Measurements from ENCODE around the gene ZNF524. TPM values are rescaled to one million over a fixed set of nuclear protein-coding genes. Genes with fewer than 3 reads are reported as not detected.
A peak's percentile ranks its signal among the peaks of the same experiment; 100 is the strongest.

The ZNF524 gene
- total RNA-seq, 1 donor = 10.8 TPM

GRCh38 chr19:55624109-55625003 lies 24.3 kb downstream of the ZNF524 start, which contains the start of gene ZNF784:
Gene ZNF784, minus strand, starts transcription at chr19:55624566. Its CDS starts 5 bp downstream, at chr19:55624561.
- peak within 1 kb of the TSS; percentile 76 for H3K4me3 ChIP-seq (ENCODE audit: low read depth, low read length)
- no peak for TF ChIP-seq CTCF (IDR thresholded peaks at IDR 0.05; ENCODE audit: insufficient read depth, low read length)
- DNase-seq (ENCODE audit: low read depth) = peak; percentile 94

- TF ChIP-seq CTCF (IDR thresholded peaks at IDR 0.05; ENCODE audit: insufficient read depth, low read length) = no peak
- no peak for DNase-seq (ENCODE audit: low read depth)
- H3K4me3 ChIP-seq (ENCODE audit: low read depth, low read length) = peak overlapping the region; percentile 71
Measured at GRCh38 chr19:55625004-55625326, 24.9 kb downstream of the ZNF524 start.

- DNase-seq (ENCODE audit: low read depth) = no peak
- H3K4me3 ChIP-seq (ENCODE audit: low read depth, low read length) = no peak overlapping the region
- TF ChIP-seq CTCF (IDR thresholded peaks at IDR 0.05; ENCODE audit: insufficient read depth, low read length) = no peak
Measured at GRCh38 chr19:55626350-55626749, 26.3 kb downstream of the ZNF524 start.

GRCh38 chr19:55632463-55632834 lies 32.4 kb downstream of the ZNF524 start:
- TF ChIP-seq CTCF (IDR thresholded peaks at IDR 0.05; ENCODE audit: insufficient read depth, low read length) = peak; percentile 80
- DNase-seq (ENCODE audit: low read depth) = peak; percentile 98
- no peak overlapping the region for H3K4me3 ChIP-seq (ENCODE audit: low read depth, low read length)

GRCh38 chr19:55633861-55634260 lies 33.8 kb downstream of the ZNF524 start:
- H3K4me3 ChIP-seq (ENCODE audit: low read depth, low read length) = no peak overlapping the region
- peak; percentile 33 for DNase-seq (ENCODE audit: low read depth)
- TF ChIP-seq CTCF (IDR thresholded peaks at IDR 0.05; ENCODE audit: insufficient read depth, low read length) = no peak

- DNase-seq (ENCODE audit: low read depth) = no peak
Measured at GRCh38 chr19:55635334-55635717, 35.2 kb downstream of the ZNF524 start.

More at GRCh38 chr19:55635334-55635717, 35.2 kb downstream of the ZNF524 start:
- peak overlapping the region; percentile 100 for H3K4me3 ChIP-seq (ENCODE audit: low read depth, low read length)
- TF ChIP-seq CTCF (IDR thresholded peaks at IDR 0.05; ENCODE audit: insufficient read depth, low read length) = no peak
